Naive B cell (primary cell): ENCODE measurements around the gene TIMM29. TPM values are rescaled to one million over a fixed set of nuclear protein-coding genes. Genes with fewer than 3 reads are reported as not detected.
"Not testable (repeated sequence)": the region's sequence is repeated elsewhere in the genome, so short reads cannot be mapped to it uniquely, and the experiment has no call there.

ENCODE experiments used
- ATAC-seq, 2 donors: fragments of 150-1000 bp; cut with Tn5 transposase; 2 replicates each; pipeline ENCODE4 v1.10.0; 2021; ENCODE audit warnings: low read depth in 2 of 2, mild to moderate bottlenecking in 2 of 2, moderate library complexity in 2 of 2
- DNase-seq: peaks from one replicate; pipeline ENCODE4 v3.0.0; 2022
- H3K27ac Mint-ChIP-seq, 6 donors: one replicate each; pipeline ENCODE4 v1.8.0; 2020 to 2022; ENCODE audit warnings: mild to moderate bottlenecking in 6 of 6, mixed read lengths in 6 of 6, moderate library complexity in 5 of 6, inconsistent platforms in 2 of 6
- H3K27me3 Mint-ChIP-seq, 3 donors: one replicate each; pipeline ENCODE4 v1.8.0; 2021 to 2022; ENCODE audit warnings: mixed read lengths in 3 of 3, mild to moderate bottlenecking in 1 of 3
- H3K36me3 Mint-ChIP-seq, 2 donors: one replicate each; pipeline ENCODE4 v1.8.0; 2020 to 2022; ENCODE audit warnings: mixed read lengths in 2 of 2, inconsistent platforms in 1 of 2, mild to moderate bottlenecking in 1 of 2
- H3K4me1 Mint-ChIP-seq, 3 donors: one replicate each; pipeline ENCODE4 v1.8.0; 2020 to 2022; ENCODE audit warnings: mixed read lengths in 3 of 3, inconsistent platforms in 1 of 3, mild to moderate bottlenecking in 1 of 3, moderate library complexity in 1 of 3
- H3K4me3 Mint-ChIP-seq, 8 donors: one replicate each; pipeline ENCODE4 v1.8.0; 2020 to 2022; ENCODE audit warnings: mild to moderate bottlenecking in 8 of 8, mixed read lengths in 8 of 8, moderate library complexity in 8 of 8, inconsistent platforms in 2 of 8
- H3K9me3 Mint-ChIP-seq, 7 donors: one replicate each; pipeline ENCODE4 v1.8.0; 2020 to 2022; ENCODE audit warnings: mixed read lengths in 7 of 7, mild to moderate bottlenecking in 5 of 7, inconsistent platforms in 2 of 7, moderate library complexity in 1 of 7
- polyA plus RNA-seq, 6 donors: library from polyadenylated mRNA; unstranded; fragments of 300-500 nt; fragmentation: Illumina TruSeq; gene quantifications; one replicate each; pipeline ENCODE4 v1.2.3, GENCODE V29; 2021; ENCODE audit warnings: low read depth in 6 of 6

TIMM29 gene
- polyA plus RNA-seq, 6 donors from 2014 or later: 4.3 to 24.0 (median 17.9) TPM

DNA sequence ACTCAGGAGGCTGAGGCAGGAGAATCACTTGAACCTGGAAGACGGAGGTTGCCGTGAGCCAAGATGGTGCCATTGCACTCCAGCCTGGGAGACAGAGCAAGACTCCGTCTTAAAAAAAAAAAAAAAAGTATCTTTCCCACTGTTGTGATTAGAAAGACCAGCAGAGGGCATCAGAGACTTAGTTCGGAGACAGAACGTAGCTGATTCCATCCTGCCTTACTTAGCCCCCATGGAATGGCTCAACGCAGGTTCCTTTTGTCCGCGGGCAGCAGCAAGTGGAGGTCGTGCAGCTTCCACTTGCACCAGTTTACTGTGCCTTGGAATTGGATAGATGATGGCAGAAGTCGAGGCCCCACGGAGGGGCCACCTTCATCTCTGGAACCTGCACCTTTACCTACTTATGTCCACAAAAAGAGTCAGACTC is 8.1 kb downstream of the TIMM29 start:
- Mint-ChIP-seq H3K4me1 (peaks cover 4 to 6% (median 5%) of the 10 kb centered on the region in 3 donors), H3K27me3 (no peaks in the 10 kb centered on the region), H3K27ac (peak overlapping the region in 2 of 6 donors; percentile 42 to 63), H3K4me3 (peak overlapping the region in 1 of 8 donors; percentile 56), H3K36me3 (no peaks in the 10 kb centered on the region), H3K9me3 (no peaks in the 10 kb centered on the region)
- ATAC-seq (peak; percentile 51 to 68), DNase-seq (peak; percentile 51)

DNA sequence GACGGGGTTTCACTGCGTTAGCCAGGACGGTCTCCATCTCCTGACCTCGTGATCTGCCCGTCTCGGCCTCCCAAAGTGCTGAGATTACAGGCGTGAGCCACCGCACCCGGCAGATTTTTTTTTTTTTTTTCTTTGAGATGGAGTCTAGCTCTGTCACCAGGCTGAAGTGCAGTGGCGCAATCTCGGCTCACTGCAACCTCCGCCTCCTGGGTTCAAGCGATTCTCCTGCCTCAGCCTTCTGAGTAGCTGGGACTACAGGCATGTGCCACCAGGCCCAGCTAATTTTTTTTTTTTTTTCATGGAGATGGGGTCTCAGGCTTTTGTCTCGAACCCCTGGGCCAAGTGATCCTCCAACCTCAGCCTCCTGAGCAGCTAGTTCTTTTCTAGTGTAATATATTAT is 13.0 kb downstream of the TIMM29 start:
- H3K36me3 Mint-ChIP-seq, ATAC-seq, H3K27me3 Mint-ChIP-seq: not testable (repeated sequence)

DNA sequence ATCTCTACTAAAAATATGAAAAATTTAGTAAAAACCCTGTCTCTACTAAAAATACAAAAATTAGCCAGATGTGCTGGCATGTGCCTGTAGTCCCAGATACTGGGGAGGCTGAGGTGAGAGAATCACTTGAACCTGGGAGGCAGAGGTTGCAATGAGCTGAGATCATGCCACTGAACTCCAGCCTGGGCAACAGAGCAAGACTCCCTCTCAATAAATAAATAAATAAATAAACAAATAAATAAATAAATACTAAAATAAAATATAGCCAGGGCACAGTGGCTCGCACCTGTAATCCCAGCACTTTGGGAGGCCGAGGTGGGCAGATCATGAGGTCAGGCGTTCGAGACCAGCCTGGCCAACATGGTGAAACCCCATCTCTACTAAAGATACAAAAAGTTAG is 14.8 kb downstream of the TIMM29 start:
- H3K36me3 Mint-ChIP-seq, H3K4me1 Mint-ChIP-seq, H3K27me3 Mint-ChIP-seq, H3K9me3 Mint-ChIP-seq, H3K4me3 Mint-ChIP-seq, H3K27ac Mint-ChIP-seq, DNase-seq, ATAC-seq: not testable (repeated sequence)

More for the DNA sequence above, 13.0 kb downstream of the TIMM29 start:
- not testable (repeated sequence) for H3K9me3 Mint-ChIP-seq, H3K4me3 Mint-ChIP-seq, DNase-seq, H3K4me1 Mint-ChIP-seq
- peak overlapping the region in 1 of 6 donors; percentile 47 for H3K27ac Mint-ChIP-seq

DNA sequence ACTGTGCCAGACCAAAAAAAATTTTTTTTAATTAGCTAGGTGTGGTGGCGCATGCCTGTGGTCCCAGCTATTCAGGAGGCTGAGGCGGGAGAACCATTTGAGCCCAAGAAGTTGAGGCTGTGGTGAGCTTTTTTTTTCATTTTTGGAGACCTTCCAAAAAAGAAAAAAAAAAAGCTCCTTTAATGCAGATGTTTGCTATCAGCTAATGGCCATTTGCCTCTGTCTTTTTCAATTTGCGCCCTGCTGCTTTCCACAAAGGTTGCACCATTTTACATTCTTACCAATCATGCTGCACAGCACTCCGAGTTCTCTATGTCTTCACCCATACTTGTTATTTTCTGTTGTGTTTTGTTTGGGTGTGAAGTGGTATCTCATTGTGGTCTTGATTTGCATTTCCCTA is 16.7 kb downstream of the TIMM29 start:
- Mint-ChIP-seq H3K9me3 (no peaks in the 10 kb centered on the region), H3K4me3 (no peak overlapping the region), H3K4me1 (peaks cover 0 to 9% (median 2%) of the 10 kb centered on the region in 3 donors), H3K27ac (no peak overlapping the region), H3K27me3 (no peaks in the 10 kb centered on the region), H3K36me3 (no peaks in the 10 kb centered on the region)
- DNase-seq (no peak), ATAC-seq (no peak)

DNA sequence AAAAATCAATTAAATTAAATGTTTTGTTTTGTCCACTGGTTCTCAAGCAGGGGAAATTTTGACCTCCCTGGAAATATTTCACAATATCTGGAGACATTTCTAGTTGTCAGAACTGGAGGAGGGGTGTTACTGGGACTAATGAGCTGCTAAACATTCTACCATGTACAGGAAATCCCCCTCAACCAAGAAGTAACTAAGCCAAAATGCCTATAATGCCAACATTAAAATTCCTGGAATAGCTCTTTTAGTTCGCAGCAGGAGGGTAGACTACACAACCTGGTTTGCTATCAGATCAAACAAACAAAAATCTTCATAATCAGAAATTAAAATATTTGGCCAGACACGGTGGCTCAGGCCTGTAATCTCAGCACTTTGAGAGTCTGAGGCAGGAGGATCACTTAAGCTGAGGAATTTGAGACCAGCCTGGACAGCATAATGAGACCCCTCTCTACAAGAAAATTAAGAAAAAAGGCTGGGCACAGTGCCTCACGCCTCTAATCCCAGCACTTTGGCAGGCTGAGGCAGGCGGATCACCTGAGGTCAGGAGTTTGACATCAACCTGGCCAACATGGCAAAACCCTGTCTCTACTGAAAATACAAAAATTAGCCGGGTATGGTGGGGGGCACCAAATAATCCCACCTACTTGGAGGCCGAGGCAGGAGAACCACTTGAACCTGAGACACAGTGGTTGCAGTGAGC is 18.5 kb downstream of the TIMM29 start:
- Mint-ChIP-seq H3K9me3 (no peaks in the 10 kb centered on the region), H3K27ac (no peak overlapping the region), H3K27me3 (no peaks in the 10 kb centered on the region), H3K4me1 (peaks cover 0 to 2% (median under 1%) of the 10 kb centered on the region in 3 donors), H3K36me3 (no peaks in the 10 kb centered on the region), H3K4me3 (no peak overlapping the region)
- ATAC-seq (no peak), DNase-seq (no peak)

DNA sequence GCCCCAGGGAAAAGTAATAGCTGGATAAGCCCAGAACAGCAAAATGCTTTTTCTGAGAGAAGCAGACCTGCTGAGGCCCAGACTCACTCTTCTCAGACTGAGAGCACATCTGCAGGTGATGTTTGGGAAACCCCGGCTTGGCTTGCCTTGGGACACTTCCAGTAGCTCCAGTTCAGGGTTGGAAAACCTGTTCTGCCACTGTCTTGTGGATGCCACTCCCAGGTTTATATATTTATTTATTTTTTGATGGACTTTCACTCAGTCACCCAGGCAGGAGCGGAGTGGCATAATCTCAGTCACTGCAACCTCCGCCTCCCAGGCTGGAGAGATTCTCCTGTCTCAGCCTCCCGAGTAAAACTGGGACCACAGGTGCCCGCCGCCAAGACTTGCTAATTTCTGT is 24.2 kb downstream of the TIMM29 start:
- H3K9me3 Mint-ChIP-seq: no peaks in the 10 kb centered on the region
- no peak for ATAC-seq
- H3K27ac Mint-ChIP-seq: no peak overlapping the region
- no peaks in the 10 kb centered on the region for H3K27me3 Mint-ChIP-seq
- H3K4me1 Mint-ChIP-seq: no peaks in the 10 kb centered on the region
- no peak for DNase-seq
- H3K4me3 Mint-ChIP-seq: no peak overlapping the region
- H3K36me3 Mint-ChIP-seq: no peaks in the 10 kb centered on the region

DNA sequence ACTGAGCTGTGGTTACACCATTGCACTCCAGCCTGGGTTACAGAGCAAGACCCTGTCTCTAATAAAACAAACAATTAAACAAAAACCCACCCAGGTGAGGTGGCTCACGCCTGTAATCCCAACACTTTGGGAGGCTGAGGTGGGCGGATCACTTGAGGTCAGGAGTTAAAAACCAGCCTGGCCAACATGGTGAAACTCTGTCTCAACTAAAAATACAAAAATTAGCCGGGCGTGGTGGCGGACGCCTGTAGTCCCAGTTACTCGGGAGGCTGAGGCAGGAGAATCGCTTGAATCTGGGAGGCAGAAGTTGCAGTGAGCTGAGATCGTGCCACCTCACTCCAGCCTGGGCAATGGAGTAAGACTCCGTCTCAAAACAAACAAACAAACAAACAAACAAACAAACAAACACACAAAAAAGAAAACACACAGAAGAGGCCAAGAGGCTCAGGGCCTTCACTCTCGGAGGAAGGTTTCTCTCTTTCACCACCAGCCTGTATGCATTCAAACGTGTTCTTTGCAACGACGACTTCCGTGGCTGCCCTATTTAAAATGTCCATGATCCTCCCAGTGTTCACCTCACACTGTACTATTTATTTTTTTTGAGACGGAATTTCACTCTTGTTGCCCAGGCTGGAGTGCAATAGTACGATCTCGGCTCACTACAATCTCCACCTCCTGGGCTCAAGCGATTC is 30.8 kb downstream of the TIMM29 start:
- DNase-seq, H3K9me3 Mint-ChIP-seq, H3K27me3 Mint-ChIP-seq, ATAC-seq, H3K36me3 Mint-ChIP-seq: not testable (repeated sequence)
- H3K27ac Mint-ChIP-seq: peak overlapping the region in 4 of 6 donors; percentile 11 to 94 (median 54)
- H3K4me3 Mint-ChIP-seq: peak overlapping the region; percentile 63 to 92 (median 88)
- peaks cover 19 to 40% (median 39%) of the 10 kb centered on the region in 3 donors for H3K4me1 Mint-ChIP-seq

DNA sequence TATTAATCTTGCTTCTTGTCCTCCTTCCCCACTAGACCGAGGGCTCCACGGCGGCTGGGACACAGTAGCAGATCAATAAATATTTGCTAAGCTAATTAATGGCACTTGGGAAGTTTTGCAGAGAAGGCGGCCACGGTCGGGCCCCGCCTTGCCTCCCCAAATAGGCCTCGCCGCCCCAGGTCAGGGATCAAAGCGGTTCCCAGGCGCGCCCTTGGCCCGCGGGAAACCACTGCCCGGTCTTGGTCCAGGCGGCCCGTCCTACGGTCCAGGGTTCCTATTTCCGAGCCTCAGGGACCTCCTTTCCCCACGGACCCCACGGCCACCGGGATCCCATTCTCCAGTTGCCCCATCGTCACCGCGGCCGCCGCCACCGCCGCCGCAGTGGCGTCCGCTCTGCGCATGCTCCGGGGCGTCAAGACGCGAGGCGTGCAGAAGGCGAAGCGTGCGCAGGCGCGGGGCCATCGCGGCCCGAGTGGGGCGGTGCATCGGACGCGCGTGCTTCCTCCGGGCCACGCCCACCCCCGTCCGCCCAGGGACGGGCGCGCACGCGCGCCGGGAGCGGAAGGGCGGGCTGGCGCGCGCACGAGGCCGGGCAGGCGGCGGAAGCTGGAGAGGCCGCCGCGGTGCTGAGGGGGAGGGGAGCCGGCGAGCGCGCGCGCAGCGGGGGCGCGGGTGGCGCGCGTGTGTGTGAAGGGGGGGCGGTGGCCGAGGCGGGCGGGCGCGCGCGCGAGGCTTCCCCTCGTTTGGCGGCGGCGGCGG is 31.9 kb downstream of the TIMM29 start, which contains the start of gene SMARCA4:
Gene SMARCA4 (plus strand): TSS at position 717 of the 759 bp plus-strand sequence. CDS start 23,122 bp downstream, outside the sequence.
- Mint-ChIP-seq H3K9me3 (no peaks in the 10 kb centered on the region), H3K27me3 (no peaks in the 10 kb centered on the region), H3K36me3 (no peaks in the 10 kb centered on the region), H3K4me3 (peak within 1 kb of the TSS; percentile 85 to 95 (median 92)), H3K27ac (peak within 1 kb of the TSS; percentile 87 to 94 (median 91)), H3K4me1 (peaks cover 22 to 47% (median 46%) of the 10 kb centered on the region in 3 donors)
- ATAC-seq (peak; percentile 78 to 79), DNase-seq (peak; percentile 99)

DNA sequence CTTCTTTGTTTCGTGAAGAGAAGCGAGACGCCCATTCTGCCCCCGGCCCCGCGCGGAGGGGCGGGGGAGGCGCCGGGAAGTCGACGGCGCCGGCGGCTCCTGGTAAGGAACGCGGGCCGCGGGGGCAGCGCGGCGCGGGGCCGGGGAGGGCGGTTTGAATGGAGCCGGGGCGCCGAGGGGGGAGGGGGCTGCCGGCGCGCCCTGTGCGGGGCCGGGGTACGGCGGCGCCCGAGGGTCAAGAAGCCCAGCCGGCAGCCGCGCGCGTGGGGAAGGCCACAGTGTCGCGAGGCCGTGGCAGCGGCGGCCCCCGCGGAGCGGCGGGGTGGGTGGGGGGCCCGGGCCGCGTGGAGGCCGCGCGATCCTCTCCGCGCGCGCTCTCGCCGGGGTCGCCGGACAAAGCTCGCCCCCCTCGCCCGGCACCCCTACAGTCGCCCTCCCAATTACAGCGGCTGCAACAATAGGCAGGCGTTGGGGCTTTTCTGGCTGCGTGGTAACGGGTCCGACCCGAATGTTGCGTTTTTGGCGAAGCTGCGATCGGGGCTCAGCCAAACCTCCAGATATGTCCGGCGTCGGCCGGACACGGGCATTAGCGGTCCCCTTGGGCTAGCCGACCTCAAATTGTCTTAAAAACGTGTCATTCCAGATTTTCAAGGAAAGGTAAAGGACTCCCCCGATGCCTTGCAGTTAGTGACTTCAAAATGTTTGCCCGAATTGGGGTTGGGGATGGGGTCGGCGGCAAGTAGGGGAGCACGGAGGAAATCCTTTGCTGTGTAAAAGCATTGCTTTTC is 32.7 kb downstream of the TIMM29 start:
- DNase-seq: no peak

DNA sequence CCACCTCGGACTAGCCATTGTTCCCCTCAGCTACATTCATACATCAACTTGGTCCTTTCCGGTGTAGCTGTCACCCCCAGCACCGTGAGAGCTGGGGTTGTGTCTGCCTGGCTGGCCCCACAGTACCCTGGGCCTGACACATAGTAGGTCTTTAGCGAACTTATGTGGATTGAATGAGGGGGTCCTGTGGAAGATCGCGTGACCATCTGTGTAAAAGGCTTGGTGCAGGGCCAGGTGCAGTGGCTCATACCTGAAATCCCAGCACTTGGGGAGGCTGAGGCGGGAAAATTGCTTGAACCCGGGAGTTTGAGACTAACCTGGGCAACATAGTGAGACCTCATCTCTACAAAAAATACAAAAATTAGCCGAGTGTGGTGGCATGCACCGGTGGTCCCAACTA is 34.3 kb downstream of the TIMM29 start:
- Mint-ChIP-seq H3K9me3 (no peaks in the 10 kb centered on the region), H3K36me3 (no peaks in the 10 kb centered on the region), H3K4me3 (peak overlapping the region; percentile 49 to 95 (median 76)), H3K27ac (peak overlapping the region in 4 of 6 donors; percentile 58 to 95 (median 82)), H3K27me3 (no peaks in the 10 kb centered on the region), H3K4me1 (peaks cover 31 to 57% (median 57%) of the 10 kb centered on the region in 3 donors)
- no peak for DNase-seq
- no peak for ATAC-seq

More for the DNA sequence above, 32.7 kb downstream of the TIMM29 start:
- Mint-ChIP-seq H3K9me3 (no peaks in the 10 kb centered on the region), H3K27ac (peak overlapping the region in 5 of 6 donors; percentile 70 to 93 (median 87)), H3K4me1 (peaks cover 26 to 50% (median 48%) of the 10 kb centered on the region in 3 donors), H3K4me3 (peak overlapping the region; percentile 85 to 95 (median 92)), H3K36me3 (no peaks in the 10 kb centered on the region), H3K27me3 (no peaks in the 10 kb centered on the region)
- peak; percentile 34 to 41 for ATAC-seq

DNA sequence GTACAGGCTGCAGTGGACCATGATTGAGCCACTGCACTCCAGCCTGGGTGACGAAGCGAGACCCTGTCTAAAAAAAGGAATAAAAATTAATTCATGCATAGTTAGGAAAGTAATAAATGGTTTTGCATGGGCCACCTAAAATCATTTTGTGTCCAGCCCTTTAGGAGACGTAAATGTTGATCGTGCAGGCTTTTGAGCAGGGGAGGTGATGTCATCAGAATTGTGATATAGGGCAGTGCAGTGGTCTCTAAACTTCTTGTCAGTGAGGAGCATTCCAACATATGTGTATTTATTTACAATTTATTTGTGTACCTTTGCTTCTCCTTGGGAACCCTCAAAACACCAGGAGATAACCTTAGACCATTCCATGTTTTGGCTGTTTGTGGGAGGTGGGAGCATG is 35.3 kb downstream of the TIMM29 start:
- no peaks in the 10 kb centered on the region for H3K36me3 Mint-ChIP-seq
- no peaks in the 10 kb centered on the region for H3K27me3 Mint-ChIP-seq
- peak overlapping the region in 5 of 8 donors; percentile 29 to 95 (median 37) for H3K4me3 Mint-ChIP-seq
- ATAC-seq: no peak
- peaks cover 36 to 67% (median 67%) of the 10 kb centered on the region in 3 donors for H3K4me1 Mint-ChIP-seq
- DNase-seq: no peak
- H3K9me3 Mint-ChIP-seq: no peaks in the 10 kb centered on the region
- H3K27ac Mint-ChIP-seq: peak overlapping the region in 4 of 6 donors; percentile 16 to 72 (median 30)

DNA sequence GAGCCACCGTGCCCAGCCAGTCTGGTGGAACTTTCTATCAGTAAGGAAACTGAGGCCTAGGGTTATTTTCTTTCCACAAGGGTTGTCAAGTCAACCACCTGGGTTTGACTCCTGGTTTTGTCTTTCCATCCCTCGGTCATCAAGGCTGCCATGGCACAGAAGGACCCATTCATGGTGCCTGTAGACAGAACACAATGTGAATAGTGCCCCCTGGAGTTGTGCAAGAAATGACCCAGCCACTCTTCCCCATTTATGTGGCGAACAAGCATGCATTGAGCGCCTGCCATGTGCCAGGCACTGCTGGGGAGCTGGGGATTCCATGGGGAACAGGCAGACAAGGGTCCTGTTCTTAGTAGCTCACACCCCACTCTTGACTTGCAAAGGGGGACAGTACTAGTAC is 36.3 kb downstream of the TIMM29 start:
- H3K4me3 Mint-ChIP-seq: peak overlapping the region in 1 of 8 donors; percentile 70
- peak overlapping the region in 3 of 6 donors; percentile 30 to 44 (median 42) for H3K27ac Mint-ChIP-seq
- peaks cover 38 to 73% (median 70%) of the 10 kb centered on the region in 3 donors for H3K4me1 Mint-ChIP-seq
- no peaks in the 10 kb centered on the region for H3K9me3 Mint-ChIP-seq
- ATAC-seq (no peak), DNase-seq (no peak)
- H3K36me3 Mint-ChIP-seq: no peaks in the 10 kb centered on the region
- no peaks in the 10 kb centered on the region for H3K27me3 Mint-ChIP-seq
